Transverse colon (tissue), 3 donors: ENCODE data around the gene OLA1.

Source experiments
- EP300 ChIP-seq: sonication (generic); formaldehyde crosslinking; IDR thresholded peaks from one replicate; pipeline ENCODE4 v1.6.1; 2017; ENCODE audit warnings: antibody characterized with exemption, low read depth
- POLR2A ChIP-seq: fragments of 450-650 bp; IDR thresholded peaks from one replicate; pipeline ENCODE4 v1.6.1; 2016; ENCODE audit warnings: antibody characterized with exemption, mild to moderate bottlenecking, moderate library complexity
- TF ChIP-seq, protein P1 (sequence below), 5 experiments: fragments of 200-600 bp in 3 of 5; fragments of 450-650 bp in 2 of 5; sonication (generic) in 3 of 5; IDR thresholded peaks; 1 replicate in 2 of 5; 2 replicates in 3 of 5; pipeline ENCODE4 v1.5.1; 2016 to 2017; ENCODE audit warnings: antibody characterized with exemption in 5 of 5, inconsistent platforms in 3 of 5, mild to moderate bottlenecking in 2 of 5, moderate library complexity in 1 of 5

DNA sequence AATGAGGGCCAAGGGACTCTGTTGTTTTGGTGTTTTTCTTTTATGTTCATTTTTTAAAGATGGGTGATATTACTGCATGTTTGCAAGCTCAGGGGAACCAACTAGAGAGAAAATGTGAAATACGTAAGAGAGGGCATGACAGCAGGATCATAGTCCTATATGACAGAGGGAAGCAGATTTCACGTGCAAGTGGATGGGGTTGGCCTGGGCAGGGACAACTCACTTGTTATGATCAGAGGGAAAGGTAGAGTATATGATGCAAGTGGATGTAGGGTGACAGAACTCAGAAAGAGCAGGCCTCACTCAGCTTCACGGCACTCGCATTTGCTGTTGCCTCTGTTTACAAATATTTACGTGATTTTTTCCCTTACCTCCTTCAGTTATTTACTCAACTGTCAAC lies 67.0 kb downstream of the OLA1 start:
- TF ChIP-seq, protein P1, sequence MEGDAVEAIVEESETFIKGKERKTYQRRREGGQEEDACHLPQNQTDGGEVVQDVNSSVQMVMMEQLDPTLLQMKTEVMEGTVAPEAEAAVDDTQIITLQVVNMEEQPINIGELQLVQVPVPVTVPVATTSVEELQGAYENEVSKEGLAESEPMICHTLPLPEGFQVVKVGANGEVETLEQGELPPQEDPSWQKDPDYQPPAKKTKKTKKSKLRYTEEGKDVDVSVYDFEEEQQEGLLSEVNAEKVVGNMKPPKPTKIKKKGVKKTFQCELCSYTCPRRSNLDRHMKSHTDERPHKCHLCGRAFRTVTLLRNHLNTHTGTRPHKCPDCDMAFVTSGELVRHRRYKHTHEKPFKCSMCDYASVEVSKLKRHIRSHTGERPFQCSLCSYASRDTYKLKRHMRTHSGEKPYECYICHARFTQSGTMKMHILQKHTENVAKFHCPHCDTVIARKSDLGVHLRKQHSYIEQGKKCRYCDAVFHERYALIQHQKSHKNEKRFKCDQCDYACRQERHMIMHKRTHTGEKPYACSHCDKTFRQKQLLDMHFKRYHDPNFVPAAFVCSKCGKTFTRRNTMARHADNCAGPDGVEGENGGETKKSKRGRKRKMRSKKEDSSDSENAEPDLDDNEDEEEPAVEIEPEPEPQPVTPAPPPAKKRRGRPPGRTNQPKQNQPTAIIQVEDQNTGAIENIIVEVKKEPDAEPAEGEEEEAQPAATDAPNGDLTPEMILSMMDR (IDR thresholded peaks at IDR 0.05), result no peak
- TF ChIP-seq EP300 (no peak), POLR2A (no peak)
